HG02943 (cell line): Measurements from ENCODE around the gene SRP14.
"Not testable (repeated sequence)": the region's sequence is repeated elsewhere in the genome, so short reads cannot be mapped to it uniquely, and the experiment has no call there.

Source experiments
- ATAC-seq: cut with Tn5 transposase; IDR thresholded peaks from one replicate; pipeline ENCODE4 v1.9.1; 2021; ENCODE audit warnings: mild to moderate bottlenecking, low read depth, moderate library complexity; ENCODE audit not compliant: unreplicated experiment

SRP14 gene

DNA sequence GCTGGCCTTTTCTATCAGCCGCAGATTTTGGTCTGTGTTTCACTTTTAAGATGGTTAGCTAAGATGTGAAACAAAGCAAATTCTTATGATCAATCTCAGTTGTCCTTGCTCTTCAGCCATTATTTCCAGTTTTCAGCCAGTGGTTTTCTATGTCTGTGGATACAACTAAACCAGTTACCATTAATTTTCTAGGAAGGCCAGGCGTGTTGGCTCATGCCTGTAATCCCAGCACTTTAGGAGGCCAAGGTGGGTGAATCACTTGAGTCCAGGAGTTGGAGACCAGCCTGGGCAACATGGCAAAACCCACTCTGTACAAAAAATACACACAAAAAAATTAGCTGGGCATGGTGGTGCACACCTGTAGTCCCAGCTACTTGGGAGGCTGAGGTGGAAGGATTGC lies 42.8 kb downstream of the SRP14 start:
- ATAC-seq: not testable (repeated sequence)

- not testable (repeated sequence) for ATAC-seq
These were observed 46.0 kb downstream of the SRP14 start for GRCh38 chr15:39992953-39993352.

DNA sequence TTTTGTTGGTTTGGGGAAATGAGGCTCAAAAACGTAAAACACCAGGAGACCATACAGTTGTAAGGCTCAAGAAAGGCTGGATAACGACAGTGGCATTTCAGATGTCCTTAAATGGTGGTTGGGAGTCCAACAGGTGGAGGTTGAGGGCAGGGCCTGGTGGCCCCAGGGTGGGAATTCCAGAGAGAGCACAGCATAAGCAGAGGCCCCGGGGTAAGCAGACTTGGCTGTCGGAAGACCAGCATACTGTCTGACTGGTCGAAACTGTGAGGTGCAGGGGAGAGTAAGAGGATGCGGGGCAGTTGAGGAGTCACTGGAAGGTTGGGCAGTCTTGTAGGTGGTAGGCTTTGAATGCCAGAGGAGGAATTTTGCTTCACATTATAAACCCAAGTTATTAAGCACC lies 48.3 kb downstream of the SRP14 start:
- no peak for ATAC-seq

GRCh38 chr15:39987821-39988220 lies 51.2 kb downstream of the SRP14 start:
- ATAC-seq: no peak
